NCI-H526 treated with DMSO at 0.1 percent for 48 hours (cell line): ENCODE measurements around the gene GOSR2.
"Not testable (repeated sequence)": the region's sequence is repeated elsewhere in the genome, so short reads cannot be mapped to it uniquely, and the experiment has no call there.

Experiments
- DNase-seq: peaks from one replicate; lab custom pipeline; 2025; lab: John Stamatoyannopoulos, UW

GOSR2 gene

DNA sequence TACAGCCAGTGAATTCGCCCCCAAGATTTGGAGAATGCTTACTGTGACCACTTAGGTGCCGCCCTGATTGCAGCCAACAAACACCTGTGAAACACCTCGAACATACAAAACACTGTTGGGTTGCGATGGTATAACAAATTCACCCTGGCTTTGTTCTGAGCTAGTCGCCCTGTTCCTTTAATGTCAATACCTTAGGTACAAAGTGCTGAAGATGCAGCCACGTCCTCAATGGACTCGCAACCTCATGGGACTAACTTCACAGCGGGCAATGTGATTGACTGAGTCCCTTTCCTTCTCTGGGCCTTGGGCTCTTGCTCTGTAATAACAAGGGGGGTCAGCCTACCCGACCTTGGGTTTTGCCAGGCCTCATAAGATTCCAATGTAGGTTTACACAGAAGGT is 28.9 kb upstream of the GOSR2 start:
- DNase-seq, result no peak

- no peak for DNase-seq
These were observed 28.3 kb upstream of the GOSR2 start for GRCh38 chr17:46894476-46895151.

GRCh38 chr17:46895171-46895570 is 27.8 kb upstream of the GOSR2 start:
- DNase-seq, result no peak

GRCh38 chr17:46896991-46897390 is 26.0 kb upstream of the GOSR2 start:
- no peak for DNase-seq

DNA sequence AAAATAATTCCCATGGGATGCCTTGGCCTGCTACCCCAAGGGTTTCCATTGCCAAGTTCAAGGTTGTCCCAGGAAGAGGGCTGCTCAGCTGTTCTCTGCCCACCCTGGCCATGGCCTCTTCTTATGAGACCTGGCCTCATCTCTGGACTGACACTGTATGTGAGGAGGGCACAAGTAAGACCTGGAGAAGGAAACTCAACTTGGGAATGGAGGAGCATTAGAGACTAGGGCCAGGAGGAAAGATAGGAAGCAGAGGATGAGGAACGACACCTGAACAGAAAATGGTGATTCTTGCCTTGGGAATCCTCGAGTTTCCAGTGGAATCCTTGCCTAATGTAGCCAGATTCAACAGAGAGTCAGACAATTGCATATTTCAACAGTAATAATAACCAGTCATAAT is 24.6 kb upstream of the GOSR2 start:
- DNase-seq, result no peak

DNA sequence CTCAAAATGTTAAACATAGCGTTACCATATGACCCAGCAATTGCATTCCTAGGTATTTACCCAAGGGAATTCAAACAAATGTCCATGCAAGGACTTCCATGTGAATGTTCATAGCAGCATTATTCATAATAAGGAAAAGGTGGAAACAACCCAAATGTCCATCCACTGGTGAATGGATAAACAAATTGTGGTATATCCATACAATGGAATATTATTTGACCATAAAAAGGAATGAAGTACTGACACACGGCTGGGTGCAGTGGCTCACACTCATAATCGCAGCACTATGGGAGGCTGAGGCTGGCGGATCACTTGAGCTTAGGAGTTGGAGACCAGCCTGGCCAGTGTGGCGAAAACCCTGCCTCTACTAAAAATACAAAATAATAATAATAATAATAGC is 24.1 kb upstream of the GOSR2 start:
- no peak for DNase-seq

GRCh38 chr17:46901291-46901690 is 21.7 kb upstream of the GOSR2 start:
- DNase-seq, result no peak

DNA sequence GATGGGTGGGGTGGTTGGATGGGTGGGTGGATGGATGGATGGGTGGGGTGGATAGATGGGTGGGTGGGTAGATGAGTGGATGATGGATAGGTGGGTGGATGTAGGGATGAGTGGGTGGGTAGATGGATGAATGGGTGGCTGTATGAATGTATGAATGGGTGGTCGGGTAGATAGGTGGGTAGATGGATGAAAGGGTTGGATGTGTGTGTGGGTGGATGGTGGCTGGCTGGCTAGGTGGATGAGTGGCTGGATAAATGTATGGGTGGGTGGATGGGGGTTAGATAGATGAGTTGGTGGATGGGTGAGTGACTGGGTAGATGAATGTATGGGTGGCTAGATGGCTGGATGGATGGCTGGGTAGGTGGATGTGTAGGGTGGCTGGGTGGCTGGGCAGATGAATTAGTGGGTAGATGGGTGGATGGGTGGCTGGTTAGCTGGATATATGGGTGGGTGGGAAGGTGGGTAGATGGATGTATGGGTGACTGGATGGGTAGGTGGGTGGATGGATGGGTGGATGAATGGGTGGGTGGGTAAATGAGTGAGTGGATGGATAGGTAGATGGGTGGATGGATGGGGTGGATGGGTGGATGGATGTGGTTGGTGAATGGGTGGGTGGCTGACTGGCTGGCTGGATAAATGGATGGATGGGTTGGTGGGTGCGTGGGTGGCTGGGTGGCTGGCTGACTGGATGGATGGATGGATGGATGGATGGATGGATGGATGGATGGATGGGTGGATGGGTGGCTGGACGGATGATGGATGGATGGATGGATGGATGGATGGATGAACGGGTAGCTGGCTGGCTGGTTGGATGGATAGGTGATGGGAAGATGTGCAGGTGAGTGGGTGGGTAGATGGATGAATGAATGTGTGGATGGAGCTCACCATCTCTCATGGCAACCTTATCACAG is 18.9 kb upstream of the GOSR2 start:
- DNase-seq, result no peak

DNA sequence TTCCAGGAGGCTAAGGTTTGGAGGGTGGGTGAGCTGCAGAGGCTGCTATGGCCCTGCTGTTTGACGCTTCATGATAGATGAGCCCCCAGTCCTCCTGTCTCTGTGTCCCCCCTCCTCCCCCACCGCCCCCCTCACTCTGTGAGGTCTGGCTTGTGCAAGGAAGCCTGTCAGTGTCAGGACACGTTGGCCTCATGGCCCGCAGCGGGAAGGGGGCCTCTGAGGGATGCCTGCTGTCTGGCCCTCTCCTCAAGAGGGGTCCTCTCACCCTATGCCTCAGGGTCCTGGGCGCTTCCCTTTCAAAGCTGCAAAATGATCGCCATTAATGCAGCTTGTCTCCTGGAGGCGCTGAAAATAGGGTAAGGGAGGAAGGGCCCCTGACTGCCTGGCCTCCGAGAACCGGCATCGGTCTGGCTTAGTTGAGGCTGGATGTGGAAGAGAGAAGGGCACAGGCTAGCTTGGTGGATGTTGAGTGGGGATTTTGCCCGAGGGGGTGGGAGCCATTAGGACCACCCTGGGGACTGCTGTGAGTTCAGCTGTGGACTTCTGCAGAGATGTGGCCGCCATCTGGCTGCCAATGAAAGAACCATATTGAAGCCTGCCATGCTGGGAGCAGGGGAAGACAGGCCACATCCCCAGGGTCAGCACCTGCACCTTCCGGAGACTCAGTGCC is 14.8 kb upstream of the GOSR2 start:
- DNase-seq, result no peak

GRCh38 chr17:46910179-46910927 is 12.6 kb upstream of the GOSR2 start:
- DNase-seq, result no peak

GRCh38 chr17:46911311-46911710 is 11.6 kb upstream of the GOSR2 start:
- no peak for DNase-seq

DNA sequence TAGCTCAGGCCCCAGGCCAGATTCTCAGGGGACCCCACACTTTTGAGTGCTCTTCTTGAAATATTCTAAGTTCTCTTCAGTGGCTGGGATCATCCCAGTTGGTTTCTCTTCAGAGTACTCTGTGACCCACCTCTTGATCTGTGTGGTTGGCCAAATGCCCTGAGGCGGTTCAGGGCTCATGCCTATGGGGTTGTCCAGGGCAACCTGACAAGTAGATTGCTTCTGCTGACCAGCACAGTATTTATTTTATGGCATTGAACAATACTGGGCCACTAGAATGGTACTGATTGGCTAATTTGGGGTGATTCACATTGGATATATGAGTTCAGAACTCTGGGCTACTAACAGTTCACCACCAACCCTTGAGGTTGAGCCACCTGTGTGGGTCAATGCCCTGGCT is 7.4 kb upstream of the GOSR2 start:
- no peak for DNase-seq

DNA sequence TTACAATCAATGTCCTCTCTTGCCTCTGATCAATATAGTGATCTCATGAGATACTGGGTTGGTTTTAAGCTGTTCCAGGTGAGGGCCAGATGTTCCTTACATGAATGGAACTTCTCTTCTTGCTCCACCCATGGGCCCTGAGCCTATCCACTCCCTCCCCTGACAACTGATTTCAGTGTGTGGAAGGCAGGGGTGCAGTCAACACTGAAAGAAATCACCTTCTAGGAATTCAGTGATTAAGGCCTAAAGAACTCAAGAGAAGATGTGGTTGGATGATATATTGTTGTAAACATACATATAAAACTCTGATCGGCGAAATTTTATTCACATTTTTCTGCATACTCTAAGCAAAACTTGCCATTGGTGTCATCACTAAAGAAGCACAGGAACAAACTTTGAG is 6.7 kb upstream of the GOSR2 start:
- no peak for DNase-seq

- DNase-seq, result no peak
These were observed 6.3 kb upstream of the GOSR2 start for GRCh38 chr17:46916623-46917022.

- no peak for DNase-seq
These were observed 5.9 kb upstream of the GOSR2 start for GRCh38 chr17:46917041-46917440.

- no peak for DNase-seq
These were observed 5.4 kb upstream of the GOSR2 start for GRCh38 chr17:46917516-46917915.

GRCh38 chr17:46921962-46922361 is 998 bp upstream of the GOSR2 start:
- DNase-seq, result not testable (repeated sequence)

DNA sequence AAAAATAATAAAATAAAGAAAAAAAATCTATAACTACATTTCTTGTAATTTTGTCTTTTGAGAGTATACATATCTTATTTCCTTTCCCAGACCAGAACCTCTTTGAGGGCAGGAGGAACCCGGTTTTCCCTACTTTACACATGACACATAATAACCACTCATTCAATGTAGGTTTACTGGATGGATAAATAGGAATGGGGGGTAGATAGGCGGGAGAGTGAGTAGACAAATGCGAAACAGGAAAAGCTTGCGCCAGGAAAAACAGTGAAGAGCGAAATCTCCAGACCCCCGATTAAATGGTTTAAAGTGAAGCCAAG is 515 bp upstream of the GOSR2 start:
- DNase-seq, result no peak

DNA sequence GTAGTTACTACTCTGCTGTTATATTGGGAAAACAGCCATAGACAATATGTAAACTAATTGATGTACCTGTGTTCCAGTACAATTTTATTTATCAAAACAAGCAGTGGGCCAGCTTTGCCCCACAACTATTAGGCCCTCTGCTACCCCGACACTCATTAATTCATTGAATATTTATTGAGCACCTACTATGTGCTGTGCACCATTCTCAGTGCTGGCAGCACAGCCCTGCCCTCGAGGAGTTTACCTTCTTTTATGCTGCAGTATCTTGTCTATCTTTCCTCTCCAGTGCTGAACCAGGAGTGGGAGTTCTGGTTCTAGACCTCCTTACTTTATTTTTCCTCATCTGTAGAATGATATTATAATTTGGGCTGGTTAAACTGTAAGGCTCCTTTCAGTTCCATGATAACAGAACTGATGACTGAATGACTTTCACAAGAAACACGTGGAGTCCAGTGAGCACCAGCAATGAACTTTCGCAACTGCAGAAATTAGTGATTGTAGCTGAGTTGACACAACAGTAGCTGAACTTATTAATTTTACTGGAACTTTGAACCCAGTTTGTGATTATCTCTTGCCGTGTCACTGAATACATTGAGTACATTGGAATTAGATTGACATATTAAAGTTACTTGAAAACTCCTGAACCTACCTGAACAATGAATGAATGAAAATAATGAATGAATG is 2.4 kb downstream of the GOSR2 start:
- no peak for DNase-seq

- DNase-seq, result no peak
These were observed 5.7 kb downstream of the GOSR2 start for GRCh38 chr17:46928467-46929261.

- DNase-seq, result no peak
These were observed 6.5 kb downstream of the GOSR2 start for GRCh38 chr17:46929413-46929812.
